Fibroblast of peridontal ligament (primary cell): Measurements from ENCODE around the gene PDLIM5.
"Not testable (repeated sequence)": the region's sequence is repeated elsewhere in the genome, so short reads cannot be mapped to it uniquely, and the experiment has no call there.

ENCODE experiments used
- DNase-seq: peaks from one replicate; pipeline ENCODE4 v3.0.0-alpha.2; 2010; ENCODE audit errors: extremely low read depth

The PDLIM5 gene

GRCh38 chr4:94491322-94491721 is 39.6 kb downstream of the PDLIM5 start:
- DNase-seq: peak; percentile 71

GRCh38 chr4:94495408-94495807 is 43.7 kb downstream of the PDLIM5 start:
- no peak for DNase-seq

DNA sequence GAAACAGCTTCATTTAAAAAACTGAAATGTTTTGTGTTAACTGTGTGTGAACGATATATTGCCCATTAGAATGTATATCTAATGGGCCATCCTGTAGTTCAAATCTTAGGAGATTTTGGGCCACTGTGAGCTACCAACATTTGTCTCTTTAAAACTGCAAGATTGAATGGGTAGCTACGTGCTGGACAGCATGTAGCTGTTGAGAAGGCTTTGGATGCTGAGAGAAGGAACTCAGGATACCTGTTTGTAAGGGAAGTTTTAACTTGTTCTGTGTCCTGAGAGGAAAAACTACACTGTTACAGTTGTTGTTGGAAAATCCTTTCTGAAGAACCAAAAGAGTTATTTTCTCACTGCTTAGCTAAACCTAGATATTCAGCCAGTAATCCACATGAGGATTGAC is 45.9 kb downstream of the PDLIM5 start:
- no peak for DNase-seq

GRCh38 chr4:94498502-94498901 is 46.8 kb downstream of the PDLIM5 start:
- no peak for DNase-seq

DNA sequence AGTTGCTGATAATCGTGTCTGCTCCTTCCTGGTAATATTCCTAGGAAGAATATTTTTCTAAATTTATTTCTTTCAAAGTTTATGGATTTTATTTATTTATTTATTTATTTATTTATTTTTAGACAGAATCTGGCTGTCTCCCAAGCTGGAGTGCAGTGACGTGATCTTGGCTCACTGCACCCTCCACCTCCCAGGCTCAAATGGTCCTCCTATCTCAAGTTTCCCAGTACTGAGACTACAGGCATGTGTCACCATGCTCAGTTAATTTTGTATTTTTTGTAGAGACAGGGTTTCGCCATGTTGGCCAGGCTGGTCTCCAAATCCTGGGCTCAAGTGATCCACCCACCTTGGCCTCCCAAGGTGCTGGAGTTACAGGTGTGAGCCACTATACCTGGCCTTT is 48.9 kb downstream of the PDLIM5 start:
- DNase-seq: no peak

- DNase-seq: peak; percentile 92
These were observed 52.8 kb downstream of the PDLIM5 start for GRCh38 chr4:94504545-94504944.

DNA sequence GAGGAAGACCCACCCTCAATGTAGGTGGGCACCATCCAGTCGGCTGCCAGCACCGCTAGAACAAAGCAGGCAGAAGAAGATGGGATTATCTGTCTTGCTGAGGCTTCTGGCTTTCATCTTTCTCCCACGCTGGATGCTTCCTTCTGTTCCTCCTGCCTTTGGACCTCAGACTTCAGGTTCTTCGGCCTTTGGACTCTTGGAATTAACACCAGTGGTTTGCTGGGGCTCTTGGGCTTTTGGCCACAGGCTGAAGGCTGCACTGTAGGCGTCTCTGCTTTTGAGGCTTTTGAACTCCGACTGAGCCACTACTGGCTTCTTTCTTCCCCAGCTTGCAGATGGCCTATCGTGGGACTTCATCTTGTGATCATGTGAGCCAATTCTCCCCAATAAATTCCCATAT is 55.1 kb downstream of the PDLIM5 start:
- no peak for DNase-seq

GRCh38 chr4:94507281-94507680 is 55.5 kb downstream of the PDLIM5 start:
- no peak for DNase-seq

DNA sequence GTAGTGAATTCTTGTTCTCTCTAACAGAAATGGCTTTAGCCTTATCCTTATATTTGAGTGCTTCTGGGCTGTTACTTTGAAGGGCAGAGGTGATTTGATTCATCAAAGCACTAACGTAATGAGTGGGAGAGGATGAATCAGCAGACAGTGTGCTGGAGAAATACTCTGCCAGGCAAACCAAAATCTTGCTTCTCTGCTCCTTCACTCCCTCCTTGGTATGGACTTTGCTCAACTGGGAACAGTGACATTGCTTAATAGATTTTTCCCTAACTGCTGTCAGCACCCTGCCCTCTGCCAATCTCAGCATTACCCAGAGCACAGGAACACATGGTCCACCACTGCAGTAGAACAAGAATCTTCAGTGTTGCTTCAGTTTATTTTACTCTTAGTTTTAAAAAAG is 56.0 kb downstream of the PDLIM5 start:
- peak; percentile 92 for DNase-seq

- DNase-seq: peak; percentile 29
These were observed 56.6 kb downstream of the PDLIM5 start for GRCh38 chr4:94508296-94508695.

GRCh38 chr4:94508806-94509205 is 57.1 kb downstream of the PDLIM5 start:
- DNase-seq: peak; percentile 53

- no peak for DNase-seq
These were observed 59.8 kb downstream of the PDLIM5 start for GRCh38 chr4:94511591-94511990.

DNA sequence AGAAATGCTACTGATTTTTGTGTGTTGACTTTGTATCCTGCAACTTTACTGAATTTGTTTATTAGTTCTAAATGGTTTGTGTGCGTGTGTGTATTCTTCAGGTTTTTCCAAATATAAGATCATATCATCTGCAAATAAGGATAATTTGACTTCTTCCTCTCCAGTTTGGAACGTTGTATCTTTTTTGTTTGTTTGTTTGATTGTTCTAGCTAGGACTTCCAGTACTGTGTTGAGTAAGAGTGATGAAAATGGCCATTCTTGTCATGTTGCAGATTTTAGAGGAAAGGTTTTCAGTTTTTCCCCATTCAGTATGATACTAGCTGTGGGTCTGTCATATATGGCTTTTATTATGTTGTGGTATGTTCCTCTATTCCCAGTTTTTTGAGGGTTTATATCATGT is 61.8 kb downstream of the PDLIM5 start:
- DNase-seq: not testable (repeated sequence)

- peak; percentile 66 for DNase-seq
These were observed 63.6 kb downstream of the PDLIM5 start for GRCh38 chr4:94515365-94515764.

GRCh38 chr4:94516067-94516466 is 64.3 kb downstream of the PDLIM5 start:
- DNase-seq: peak; percentile 84

DNA sequence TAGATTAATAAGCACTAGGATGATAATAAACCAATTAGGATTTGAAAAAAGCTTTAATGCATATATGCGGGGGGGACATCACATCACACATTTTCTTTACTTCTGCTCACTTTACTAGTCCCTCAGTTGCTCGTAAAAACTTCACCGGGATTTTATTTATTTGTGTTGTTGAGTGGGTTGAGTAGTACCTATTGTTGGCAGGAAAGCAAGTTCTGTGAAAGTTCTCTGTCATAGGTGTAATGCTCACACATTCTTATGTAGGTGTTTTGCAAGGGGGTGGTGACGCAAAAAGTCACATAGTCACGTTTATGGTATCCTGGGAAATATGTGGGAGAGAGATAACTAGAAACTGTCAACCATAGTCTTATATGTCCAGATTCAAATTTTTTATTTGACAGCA is 65.3 kb downstream of the PDLIM5 start:
- DNase-seq: no peak

- DNase-seq: no peak
These were observed 65.8 kb downstream of the PDLIM5 start for GRCh38 chr4:94517492-94517891.

DNA sequence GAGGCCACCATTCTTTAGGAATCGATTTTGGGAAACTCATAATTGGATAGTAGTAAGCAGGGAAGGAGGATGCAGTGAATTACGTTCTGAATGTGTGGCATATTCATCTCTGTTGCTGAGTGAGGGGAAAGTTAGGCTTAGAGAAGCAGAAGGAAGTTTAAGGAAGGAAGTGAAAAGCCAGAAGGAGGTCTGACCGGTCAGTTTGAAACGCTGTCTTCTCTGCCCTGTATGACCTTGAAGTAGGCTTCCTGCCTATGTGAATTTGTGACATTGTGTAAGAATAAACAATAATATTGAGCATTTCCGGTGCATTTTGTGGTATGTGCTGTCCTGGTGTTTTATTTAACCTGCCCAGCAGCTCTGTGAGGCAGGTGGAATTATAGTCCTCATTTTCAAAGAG is 67.3 kb downstream of the PDLIM5 start:
- no peak for DNase-seq

- DNase-seq: no peak
These were observed 68.4 kb downstream of the PDLIM5 start for GRCh38 chr4:94519925-94520789.

DNA sequence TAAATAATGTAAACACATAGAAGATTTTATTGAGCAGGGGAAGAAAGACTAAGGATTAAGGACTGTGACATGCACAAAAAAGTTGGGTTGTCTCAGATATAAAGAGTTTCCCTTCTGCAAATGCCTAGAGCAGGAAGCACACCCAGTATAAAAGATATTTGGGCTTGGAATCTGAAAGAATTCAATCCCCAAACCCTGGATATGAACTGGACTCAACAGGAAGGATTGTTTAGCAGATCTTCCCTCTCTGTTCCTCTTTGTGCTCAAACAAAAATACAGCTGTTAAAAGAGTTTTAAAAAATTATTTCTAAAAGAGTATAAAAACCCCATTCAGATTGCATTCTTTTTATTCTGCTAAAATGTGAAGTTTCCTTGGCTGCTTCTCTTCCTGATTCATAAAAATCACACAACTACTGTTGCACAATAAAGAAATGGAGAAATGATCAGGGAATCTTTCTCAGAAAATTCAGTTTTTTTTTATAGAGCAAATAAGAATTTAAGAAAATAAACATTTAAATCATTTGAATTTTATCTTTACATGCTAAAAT is 71.4 kb downstream of the PDLIM5 start:
- DNase-seq: peak; percentile 65

DNA sequence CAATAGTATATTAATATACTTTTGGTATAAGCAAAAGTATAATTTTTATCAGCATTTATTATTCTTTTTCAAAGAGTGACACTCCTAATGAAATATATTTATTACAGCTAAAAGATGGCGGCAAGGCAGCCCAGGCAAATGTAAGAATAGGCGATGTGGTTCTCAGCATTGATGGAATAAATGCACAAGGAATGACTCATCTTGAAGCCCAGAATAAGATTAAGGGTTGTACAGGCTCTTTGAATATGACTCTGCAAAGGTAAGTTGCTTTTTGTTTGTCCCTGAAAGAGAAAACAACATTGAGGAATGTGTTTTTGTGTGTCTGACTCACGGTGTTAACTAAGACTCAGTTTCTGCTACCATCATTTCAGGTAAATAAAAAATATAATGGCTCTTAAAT is 71.9 kb downstream of the PDLIM5 start:
- peak; percentile 36 for DNase-seq

- peak; percentile 84 for DNase-seq
These were observed 74.4 kb downstream of the PDLIM5 start for GRCh38 chr4:94525993-94526728.
